ENCODE data around the gene CSK.

Gene CSK

GRCh38 chr15:74823324-74823723, 41.4 kb downstream of the CSK start:
- H3K4me2 ChIP-seq (ENCODE audit: low read length): no peak overlapping the region
- TF ChIP-seq EZH2phosphoT487 (IDR thresholded peaks at IDR 0.05; ENCODE audit: low read depth) (no peak), CTCF (IDR thresholded peaks at IDR 0.05; ENCODE audit: low read depth, low read length) (no peak)
- H3K4me1 ChIP-seq (ENCODE audit: low read length): peaks cover 26% of the 10 kb centered on the region
- no peak overlapping the region for H3K4me3 ChIP-seq (ENCODE audit: low read length)
- H3K27ac ChIP-seq (ENCODE audit: low read length): no peak overlapping the region
- no peaks in the 10 kb centered on the region for H3K36me3 ChIP-seq (replicated peaks; ENCODE audit: low read depth, low read length)
- no peak overlapping the region for H2AFZ ChIP-seq (ENCODE audit: low read depth, low read length)
- no peaks in the 10 kb centered on the region for H3K79me2 ChIP-seq (ENCODE audit: low read length)
- 0 out of 2 replicates have a peak, but pooled peaks cover 2% of the 10 kb centered on the region for H3K27me3 ChIP-seq (ENCODE audit: low read depth, low read length)
- H4K20me1 ChIP-seq (ENCODE audit: insufficient read depth, low read length): no peaks in the 10 kb centered on the region
- H3K9ac ChIP-seq (ENCODE audit: low read length): no peak overlapping the region
- no peaks in the 10 kb centered on the region for H3K9me3 ChIP-seq (ENCODE audit: insufficient read depth, low read length)

DNA sequence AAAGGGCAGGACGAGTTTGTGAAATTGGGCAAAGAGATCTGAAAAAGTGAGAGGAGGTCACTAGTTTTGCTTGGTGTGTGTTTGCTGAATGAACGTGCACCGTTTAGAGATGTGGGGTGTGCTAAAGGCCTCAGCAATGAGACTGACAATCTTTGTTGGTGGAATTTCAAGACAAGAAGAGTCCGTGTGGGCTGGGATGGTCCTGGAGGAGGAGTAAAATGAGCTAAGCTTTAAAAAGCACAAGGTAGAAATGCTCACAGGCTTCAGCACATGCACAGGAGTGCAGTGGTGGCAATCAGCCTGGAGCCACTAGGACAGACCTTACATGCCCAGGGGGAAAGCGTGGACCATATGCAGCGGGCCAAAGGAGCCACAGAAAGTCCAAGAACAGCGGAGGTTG, 43.1 kb downstream of the CSK start:
- Histone ChIP-seq H3K4me1 (ENCODE audit: low read length) (peaks cover 37% of the 10 kb centered on the region), H3K27me3 (ENCODE audit: low read depth, low read length) (0 out of 2 replicates have a peak, but pooled peaks cover 2% of the 10 kb centered on the region), H3K4me2 (ENCODE audit: low read length) (no peak overlapping the region), H3K36me3 (replicated peaks; ENCODE audit: low read depth, low read length) (no peaks in the 10 kb centered on the region), H3K27ac (ENCODE audit: low read length) (no peak overlapping the region), H3K4me3 (ENCODE audit: low read length) (no peak overlapping the region), H3K9me3 (ENCODE audit: insufficient read depth, low read length) (no peaks in the 10 kb centered on the region), H2AFZ (ENCODE audit: low read depth, low read length) (no peak overlapping the region), H4K20me1 (ENCODE audit: insufficient read depth, low read length) (no peaks in the 10 kb centered on the region), H3K79me2 (ENCODE audit: low read length) (no peaks in the 10 kb centered on the region), H3K9ac (ENCODE audit: low read length) (no peak overlapping the region)
- TF ChIP-seq CTCF (IDR thresholded peaks at IDR 0.05; ENCODE audit: low read depth, low read length): no peak
- no peak for TF ChIP-seq EZH2phosphoT487 (IDR thresholded peaks at IDR 0.05; ENCODE audit: low read depth)

DNA sequence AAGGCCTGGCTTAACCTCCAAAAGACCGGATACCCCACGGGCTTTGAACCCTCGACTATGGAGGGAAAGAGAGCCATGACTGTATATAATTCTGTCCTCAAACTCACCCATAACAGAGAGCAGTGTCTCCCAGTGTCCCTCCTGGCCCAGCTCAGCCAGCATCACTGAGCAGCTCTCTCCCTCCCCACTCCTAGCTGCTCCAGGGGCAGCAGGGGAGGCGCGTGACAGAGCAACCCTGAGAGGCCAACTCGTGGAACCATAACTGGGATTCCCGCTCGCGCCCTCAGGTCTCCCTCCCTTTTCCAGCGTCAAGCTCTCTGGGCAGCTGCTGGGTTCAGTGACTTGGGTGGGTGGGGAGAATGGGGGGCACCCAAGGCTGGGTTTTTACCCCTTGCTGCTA, 44.0 kb downstream of the CSK start:
- Histone ChIP-seq H3K9ac (ENCODE audit: low read length) (no peak overlapping the region), H2AFZ (ENCODE audit: low read depth, low read length) (no peak overlapping the region)

DNA sequence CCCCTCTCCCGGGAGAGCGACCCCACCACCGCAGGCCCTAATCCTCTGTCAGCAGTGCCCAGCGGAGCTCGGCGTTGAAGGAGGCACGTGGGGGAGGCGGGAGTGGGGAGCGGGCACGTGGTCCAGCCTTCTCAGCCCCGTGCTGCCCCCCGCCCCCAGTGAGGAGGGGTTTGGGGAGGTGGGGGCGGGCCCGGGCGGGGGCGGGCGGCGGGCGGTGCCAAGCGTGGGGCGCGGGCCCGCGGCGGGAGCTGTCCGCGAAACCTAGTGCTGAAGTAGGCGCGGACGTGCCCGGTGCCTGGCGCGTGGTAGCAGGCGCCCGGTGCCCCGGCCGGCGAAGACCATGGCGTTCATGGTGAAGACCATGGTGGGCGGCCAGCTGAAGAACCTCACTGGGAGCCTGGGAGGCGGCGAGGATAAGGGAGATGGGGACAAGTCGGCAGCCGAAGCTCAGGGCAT, 44.5 kb downstream of the CSK start, which contains the start of gene CPLX3:
CPLX3 (plus strand) TSS at position 264 of the 456 bp plus-strand sequence; CDS start at position 341, 77 bp downstream.
- H3K4me3 ChIP-seq (ENCODE audit: low read length): no peak within 1 kb of the TSS
- H2AFZ ChIP-seq (ENCODE audit: low read depth, low read length): no peak within 1 kb of the TSS
- no peak within 1 kb of the TSS for H3K27ac ChIP-seq (ENCODE audit: low read length)
- 0 out of 2 replicates have a peak, but pooled peaks cover 2% of the 10 kb centered on the region for H3K27me3 ChIP-seq (ENCODE audit: low read depth, low read length)
- H3K36me3 ChIP-seq (replicated peaks; ENCODE audit: low read depth, low read length): no peaks in the 10 kb centered on the region
- H4K20me1 ChIP-seq (ENCODE audit: insufficient read depth, low read length): no peaks in the 10 kb centered on the region
- no peak within 1 kb of the TSS for H3K9ac ChIP-seq (ENCODE audit: low read length)
- no peaks in the 10 kb centered on the region for H3K79me2 ChIP-seq (ENCODE audit: low read length)
- H3K4me1 ChIP-seq (ENCODE audit: low read length): peaks cover 31% of the 10 kb centered on the region
- no peak within 1 kb of the TSS for H3K4me2 ChIP-seq (ENCODE audit: low read length)
- H3K9me3 ChIP-seq (ENCODE audit: insufficient read depth, low read length): no peaks in the 10 kb centered on the region
- no peak for TF ChIP-seq EZH2phosphoT487 (IDR thresholded peaks at IDR 0.05; ENCODE audit: low read depth)
- no peak for TF ChIP-seq CTCF (IDR thresholded peaks at IDR 0.05; ENCODE audit: low read depth, low read length)

More for the DNA sequence above, 44.0 kb downstream of the CSK start:
- no peak overlapping the region for H3K27ac ChIP-seq (ENCODE audit: low read length)
- no peaks in the 10 kb centered on the region for H4K20me1 ChIP-seq (ENCODE audit: insufficient read depth, low read length)
- no peaks in the 10 kb centered on the region for H3K36me3 ChIP-seq (replicated peaks; ENCODE audit: low read depth, low read length)
- no peak overlapping the region for H3K4me2 ChIP-seq (ENCODE audit: low read length)
- no peak overlapping the region for H3K4me3 ChIP-seq (ENCODE audit: low read length)
- H3K4me1 ChIP-seq (ENCODE audit: low read length): peaks cover 37% of the 10 kb centered on the region
- no peaks in the 10 kb centered on the region for H3K79me2 ChIP-seq (ENCODE audit: low read length)
- TF ChIP-seq EZH2phosphoT487 (IDR thresholded peaks at IDR 0.05; ENCODE audit: low read depth): no peak
- TF ChIP-seq CTCF (IDR thresholded peaks at IDR 0.05; ENCODE audit: low read depth, low read length): no peak
- H3K27me3 ChIP-seq (ENCODE audit: low read depth, low read length): 0 out of 2 replicates have a peak, but pooled peaks cover 2% of the 10 kb centered on the region
- no peaks in the 10 kb centered on the region for H3K9me3 ChIP-seq (ENCODE audit: insufficient read depth, low read length)
